GM18502 (cell line): ENCODE data around the gene GAP43.

Source experiments
- ATAC-seq: cut with Tn5 transposase; IDR thresholded peaks from one replicate; pipeline ENCODE4 v1.9.1; 2021; ENCODE audit warnings: mild to moderate bottlenecking; ENCODE audit not compliant: unreplicated experiment, poor library complexity

Gene GAP43

DNA sequence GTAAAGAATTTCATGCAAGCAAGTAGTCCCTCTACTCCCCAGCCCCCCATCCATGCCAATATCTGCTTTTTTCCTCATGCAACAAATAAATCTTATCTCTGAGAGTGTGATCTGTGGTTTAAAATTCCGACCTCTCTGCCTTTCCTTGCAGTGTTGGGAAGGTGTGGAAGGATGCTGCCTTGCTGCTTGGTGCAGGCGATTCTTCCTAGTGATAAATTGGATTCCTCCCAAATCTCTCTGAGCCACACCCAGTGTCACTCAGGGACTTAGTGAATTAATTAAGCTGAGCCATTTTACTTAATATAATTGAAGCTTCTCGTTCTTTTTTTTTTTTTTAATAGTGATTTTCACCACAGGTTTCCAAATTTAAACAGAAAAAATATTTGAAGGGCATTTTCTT, 3.4 kb downstream of the GAP43 start:
- ATAC-seq: no peak

DNA sequence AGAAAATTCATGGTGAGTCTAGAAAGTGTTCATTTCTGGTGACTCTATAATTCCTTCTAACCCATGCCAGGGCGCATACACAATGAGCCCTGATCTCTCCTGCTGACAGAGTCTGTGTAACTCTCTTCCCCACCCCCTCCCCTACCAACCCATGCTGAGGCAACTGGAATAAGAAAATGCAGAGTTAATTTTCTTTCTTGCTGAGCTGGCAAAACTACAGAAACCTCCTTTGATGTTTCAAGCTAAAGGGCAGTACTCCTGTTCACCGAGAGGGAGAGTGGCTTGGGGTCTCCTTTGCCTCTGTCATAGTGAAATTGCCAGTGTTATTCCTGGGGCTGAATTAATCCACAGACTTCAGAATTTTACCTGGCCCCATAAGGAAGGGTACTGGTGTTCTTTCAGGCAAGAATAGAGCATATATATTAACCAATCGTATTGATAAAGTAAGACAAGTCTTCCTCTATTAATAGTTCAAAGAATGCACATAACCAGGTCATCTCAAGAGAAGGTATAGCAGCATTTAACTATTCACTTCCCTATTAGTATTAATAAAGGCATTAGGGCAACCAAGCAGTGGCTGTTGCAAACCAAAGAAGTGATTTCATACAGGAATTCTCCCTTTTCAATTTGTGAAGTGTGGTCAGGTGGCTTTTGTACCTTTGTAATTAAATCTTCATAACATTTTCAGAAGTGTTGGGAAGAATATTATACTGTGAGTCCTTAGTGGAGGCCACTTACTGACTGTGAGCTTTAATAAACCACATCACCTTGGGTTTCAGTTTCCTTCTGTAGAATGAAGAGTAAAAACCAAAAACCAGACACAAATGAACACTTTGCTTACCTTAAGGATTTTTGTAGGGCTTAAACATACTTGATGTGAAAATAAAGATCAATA, 4.1 kb downstream of the GAP43 start:
- ATAC-seq: peak; percentile 87

GRCh38 chr3:115628075-115628412, 4.7 kb downstream of the GAP43 start:
- ATAC-seq: peak; percentile 53

- ATAC-seq: no peak
Measured at GRCh38 chr3:115630850-115631249, 7.5 kb downstream of the GAP43 start.

DNA sequence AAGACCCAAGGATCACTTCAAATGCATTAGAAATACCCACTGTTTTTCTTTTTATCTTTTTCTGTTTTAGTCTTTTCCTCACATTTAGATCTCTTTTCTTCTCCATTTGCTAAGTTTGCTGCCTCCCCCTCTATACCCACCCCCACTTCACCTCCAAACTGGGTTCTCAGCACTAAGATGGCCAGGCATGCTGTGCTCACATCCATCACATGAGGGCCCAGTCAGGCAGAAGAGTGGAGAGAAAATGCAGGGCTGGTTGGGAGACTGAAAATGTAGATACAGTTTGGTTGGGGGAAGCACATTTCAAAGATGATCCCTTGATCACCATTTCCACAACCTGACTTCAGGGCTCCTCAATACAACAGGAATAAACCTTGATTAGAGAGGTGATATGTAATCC, 8.7 kb downstream of the GAP43 start:
- no peak for ATAC-seq

GRCh38 chr3:115633467-115633866, 10.2 kb downstream of the GAP43 start:
- no peak for ATAC-seq

DNA sequence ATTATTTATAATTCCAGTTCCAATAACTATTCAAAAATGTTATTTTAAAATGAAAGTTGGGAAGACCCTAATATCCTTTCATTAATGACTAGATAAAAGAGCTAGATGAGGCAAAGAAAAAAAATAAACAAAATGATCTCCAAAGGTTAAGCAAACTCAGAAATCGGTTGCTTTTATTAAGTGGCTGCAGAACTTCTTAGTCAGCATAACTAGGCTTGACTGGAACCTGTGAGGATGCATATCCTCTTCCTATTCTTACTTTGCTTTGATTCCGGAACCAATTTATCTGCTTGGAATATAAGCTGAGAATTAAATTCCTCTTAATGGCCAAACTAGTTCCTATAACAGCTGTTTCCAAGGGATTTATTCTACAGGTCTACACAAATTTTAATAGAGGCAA, 10.7 kb downstream of the GAP43 start:
- ATAC-seq: no peak

DNA sequence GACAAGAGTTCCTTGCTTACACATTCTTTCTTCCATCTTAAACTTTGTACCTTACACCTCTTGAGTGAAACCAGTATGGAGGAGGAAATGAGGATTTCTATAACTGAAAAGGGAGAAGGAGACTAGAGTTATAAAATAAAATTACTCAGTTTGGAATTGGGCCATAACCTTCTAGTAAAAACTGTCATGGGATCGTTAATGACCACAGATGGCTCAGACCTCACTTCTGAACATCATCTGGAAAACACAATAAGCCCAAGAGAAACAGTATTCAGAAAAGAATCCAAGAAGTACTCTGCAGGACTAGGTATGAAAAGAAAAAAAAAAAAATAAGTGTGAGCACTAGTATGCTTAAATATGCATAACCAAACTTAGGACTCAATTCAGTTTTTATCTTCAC, 12.1 kb downstream of the GAP43 start:
- ATAC-seq: no peak

- ATAC-seq: no peak
Measured at GRCh38 chr3:115638241-115638640, 14.9 kb downstream of the GAP43 start.

GRCh38 chr3:115638991-115639390, 15.7 kb downstream of the GAP43 start:
- no peak for ATAC-seq

DNA sequence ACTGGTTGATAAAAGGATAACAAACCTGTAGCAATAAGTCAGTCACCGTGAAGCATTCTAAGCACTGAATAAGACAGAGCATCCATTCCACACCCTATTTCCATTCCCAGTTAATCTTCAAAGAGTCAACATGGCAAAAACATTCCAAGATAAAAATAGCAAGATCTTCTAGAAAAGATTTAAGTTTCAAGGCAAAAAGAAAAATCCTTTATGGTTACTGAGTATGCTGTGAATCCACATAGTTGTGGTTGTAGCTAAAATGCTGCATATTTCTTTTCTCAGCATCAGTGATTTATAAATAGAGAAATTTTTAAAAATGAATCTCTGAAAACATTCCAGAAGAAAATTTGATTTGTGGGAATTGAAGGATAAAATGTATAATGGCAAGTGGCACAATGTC, 21.1 kb downstream of the GAP43 start:
- no peak for ATAC-seq

DNA sequence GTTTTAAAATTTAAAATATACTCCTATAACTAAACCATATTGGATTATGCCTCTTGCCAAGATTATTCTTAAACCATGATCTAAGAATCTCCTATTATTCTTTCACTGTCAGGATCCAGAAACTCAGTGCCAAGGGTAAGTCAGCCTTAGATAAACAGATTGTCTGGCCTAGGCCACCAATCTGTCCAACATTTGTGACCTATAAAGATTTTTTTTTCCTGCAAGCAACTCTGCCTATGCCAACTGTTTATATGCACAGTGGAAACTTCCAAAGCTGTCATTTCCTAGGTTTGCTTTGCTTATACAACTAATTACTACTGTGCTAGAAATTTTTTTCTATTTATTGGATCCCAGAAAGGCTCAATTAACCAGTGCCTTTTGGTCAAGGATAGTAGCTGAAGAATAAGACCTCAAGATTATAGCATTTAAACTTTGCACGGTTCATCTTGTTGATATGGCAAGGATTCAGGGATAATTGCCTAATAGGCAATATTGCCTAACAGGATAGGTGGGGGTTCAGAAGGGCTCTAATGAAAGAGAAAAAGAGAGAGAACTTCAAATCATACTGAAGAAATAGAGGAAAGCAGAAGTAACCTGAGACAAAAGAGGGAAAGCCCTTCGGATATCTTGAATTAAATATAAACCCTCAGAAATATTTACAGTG, 22.8 kb downstream of the GAP43 start:
- ATAC-seq: no peak

- ATAC-seq: no peak
Measured at GRCh38 chr3:115648559-115648958, 25.2 kb downstream of the GAP43 start.

GRCh38 chr3:115651087-115651486, 27.8 kb downstream of the GAP43 start:
- ATAC-seq: peak; percentile 77

- peak; percentile 41 for ATAC-seq
Measured at GRCh38 chr3:115651599-115651998, 28.3 kb downstream of the GAP43 start.

GRCh38 chr3:115652738-115653137, 29.4 kb downstream of the GAP43 start:
- ATAC-seq: peak; percentile 49

DNA sequence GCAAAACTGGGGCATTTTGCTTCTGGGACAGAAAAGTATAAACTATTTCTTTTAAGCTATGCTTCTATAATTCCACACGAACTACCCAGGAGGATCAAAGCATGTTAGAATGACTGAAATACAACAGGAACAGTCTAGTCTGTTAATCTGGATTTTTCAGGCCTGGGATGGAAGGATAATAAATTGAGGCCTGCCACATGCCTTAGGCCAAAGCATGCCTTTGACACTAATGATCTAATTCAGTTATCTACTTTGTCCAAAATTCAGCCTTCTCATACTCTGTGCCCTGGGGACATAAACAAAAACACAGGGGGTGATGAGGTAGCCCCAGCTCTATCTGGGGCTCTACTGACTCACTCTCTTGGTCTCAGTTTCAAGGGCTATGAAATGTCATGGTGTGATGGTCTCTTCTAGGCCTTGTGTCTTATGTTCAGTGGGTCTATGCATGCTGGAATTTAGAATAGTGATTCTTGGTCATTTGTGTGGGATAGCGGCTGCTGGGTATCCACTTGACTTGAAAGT, 32.5 kb downstream of the GAP43 start:
- no peak for ATAC-seq

DNA sequence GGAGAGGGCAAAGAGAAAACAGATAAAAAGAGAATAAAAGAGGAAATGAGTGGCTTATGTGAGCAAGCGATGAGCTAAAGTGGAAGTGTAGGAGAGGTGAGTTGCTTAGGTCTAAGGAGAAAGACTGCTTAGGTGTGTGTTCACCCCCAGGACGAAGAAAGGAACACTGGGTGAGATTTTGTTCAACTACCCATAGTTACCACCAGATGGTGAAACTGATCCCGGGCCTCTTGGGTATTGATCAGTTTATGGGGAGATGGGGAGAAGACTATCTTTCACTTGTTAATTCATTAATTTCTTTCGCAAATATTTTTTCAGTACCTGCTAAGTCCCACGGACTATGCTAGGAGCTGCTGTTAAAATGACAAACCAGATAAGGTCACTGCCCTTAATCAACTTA, 33.9 kb downstream of the GAP43 start:
- no peak for ATAC-seq

GRCh38 chr3:115658032-115658336, 34.7 kb downstream of the GAP43 start:
- no peak for ATAC-seq

- ATAC-seq: peak; percentile 91
Measured at GRCh38 chr3:115658337-115659181, 35.2 kb downstream of the GAP43 start.
